ENCODE measurements around the gene OR52R1.
"Not testable (repeated sequence)": the region's sequence is repeated elsewhere in the genome, so short reads cannot be mapped to it uniquely, and the experiment has no call there.

Gene OR52R1

DNA sequence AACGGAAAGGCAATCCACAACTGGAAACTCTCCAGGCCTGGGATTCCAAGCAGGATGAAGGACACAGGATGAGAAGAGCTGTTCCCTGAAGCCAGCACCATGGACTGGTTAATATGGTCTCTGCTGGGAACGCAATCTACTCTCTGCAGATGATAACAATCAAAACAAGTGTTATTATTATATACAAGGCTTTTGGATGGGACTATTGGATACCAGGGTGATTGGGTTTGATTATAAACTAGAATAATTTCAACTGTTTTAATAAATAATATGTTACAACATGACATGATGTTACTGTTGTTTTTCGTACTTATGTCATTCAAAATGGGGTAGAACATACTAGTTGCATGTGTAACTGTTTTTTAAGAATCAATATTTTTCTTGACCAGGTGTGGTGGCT lies at the start of gene OR52R1:
Gene OR52R1 (minus strand): TSS at position 101 of the 400 bp plus-strand sequence. CDS start 0 bp downstream, at position 101.
- no peak for DNase-seq (ENCODE audit: low spot score)

DNA sequence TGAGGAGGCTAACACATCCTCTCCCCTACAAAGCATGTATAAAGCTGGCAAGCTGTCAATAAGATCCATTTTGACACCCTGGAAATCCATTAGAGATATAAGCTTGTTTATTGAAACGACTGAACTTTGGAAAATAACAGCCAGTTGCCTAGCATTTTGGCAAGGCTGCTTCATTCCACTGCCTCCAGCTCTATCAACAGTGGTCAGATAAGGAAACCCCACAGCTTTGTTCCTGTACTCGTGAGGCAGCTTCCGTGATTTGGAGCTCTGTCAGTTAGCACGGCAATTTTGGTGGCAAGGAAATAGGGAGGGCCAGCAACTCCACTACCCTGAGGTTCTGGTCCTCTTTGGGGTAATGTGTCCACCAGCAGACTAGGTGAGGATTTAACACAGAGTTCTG lies 46.9 kb upstream of the OR52R1 start:
- no peak for DNase-seq (ENCODE audit: low spot score)

DNA sequence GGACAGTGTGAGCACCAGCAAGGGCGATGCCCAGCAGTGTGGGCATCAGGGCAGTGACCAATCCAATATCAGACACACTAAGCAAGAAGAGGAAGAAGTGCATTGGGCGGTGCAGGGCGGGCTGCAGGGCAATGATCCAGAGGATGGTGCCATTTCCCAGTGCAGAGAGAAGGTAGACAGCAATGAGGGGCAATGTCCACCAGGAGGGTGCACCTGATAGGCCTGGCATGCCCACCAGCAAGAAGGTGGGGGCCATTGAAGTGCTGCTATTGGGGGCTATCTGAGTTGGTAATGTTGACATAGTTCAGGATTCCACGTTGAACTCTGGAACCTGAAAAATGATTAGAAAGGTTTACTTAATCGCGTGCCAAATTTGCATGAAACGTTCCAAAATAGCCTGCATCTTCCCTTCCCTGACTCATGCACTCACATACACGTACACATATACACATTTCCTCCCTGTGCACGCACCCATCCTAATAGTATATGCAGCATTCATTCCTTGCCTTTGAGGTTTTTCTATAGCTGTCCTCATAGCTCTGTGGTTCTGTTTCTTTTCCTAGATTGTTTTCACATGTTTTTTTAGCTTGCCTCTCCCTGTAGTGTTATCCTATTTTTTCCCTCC lies 44.8 kb upstream of the OR52R1 start, which contains the start of gene OR51S1:
Gene OR51S1 (minus strand): TSS at position 301 of the 625 bp plus-strand sequence. CDS start 0 bp downstream, at position 301.
- DNase-seq (ENCODE audit: low spot score): no peak

DNA sequence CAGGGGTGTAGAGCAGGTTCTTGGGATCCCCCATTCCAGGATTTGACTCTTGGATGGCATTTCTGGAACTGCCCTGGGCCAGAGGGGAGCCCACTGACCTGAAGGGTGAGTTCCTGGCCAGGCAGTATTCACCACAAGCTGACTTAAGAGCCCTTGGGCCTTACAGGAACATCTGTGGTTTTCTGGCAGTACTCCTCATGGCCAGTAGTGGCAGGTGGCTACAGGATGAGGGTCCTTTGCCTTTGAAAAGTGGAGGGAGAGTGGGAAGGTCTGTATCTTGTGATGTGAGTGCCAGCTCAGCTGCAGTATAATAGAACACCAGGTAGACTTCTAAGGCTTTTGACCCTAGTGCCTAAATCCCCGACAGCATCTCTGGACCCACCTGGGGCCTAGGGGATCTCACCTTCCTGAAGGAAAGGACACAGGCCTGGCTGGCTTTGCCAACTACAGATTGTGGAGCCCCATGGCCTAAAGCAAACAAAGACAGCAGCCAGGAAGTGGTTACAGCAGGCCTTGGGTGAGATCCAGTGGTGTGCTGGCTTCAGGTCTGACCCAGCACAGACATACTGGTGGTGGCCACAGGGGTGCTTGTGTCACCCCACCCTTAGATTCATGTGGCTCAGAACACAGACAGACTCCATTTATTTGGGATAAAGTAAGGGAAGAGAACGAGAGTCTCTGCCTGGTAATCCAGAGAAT lies 35.8 kb upstream of the OR52R1 start:
- no peak for DNase-seq (ENCODE audit: low spot score)

DNA sequence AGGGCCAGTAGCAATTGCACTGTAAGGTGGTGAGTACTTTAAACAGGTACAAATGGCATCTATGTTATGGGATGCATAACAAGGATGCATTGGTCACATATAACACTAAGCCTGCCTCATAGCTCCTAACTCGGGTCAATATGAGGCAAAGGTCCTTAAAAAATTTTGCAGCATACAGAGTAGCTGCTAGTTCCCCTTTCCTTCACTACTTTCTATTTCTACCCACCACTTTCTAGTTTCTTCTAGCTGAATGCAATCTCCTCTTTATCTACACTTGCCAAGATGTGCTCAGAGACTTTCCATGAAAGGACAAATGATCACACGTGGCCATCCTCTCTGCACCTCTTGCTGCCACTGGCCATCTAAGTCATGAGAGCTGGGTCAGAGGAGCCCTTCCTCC lies 26.7 kb upstream of the OR52R1 start:
- DNase-seq (ENCODE audit: low spot score): no peak

DNA sequence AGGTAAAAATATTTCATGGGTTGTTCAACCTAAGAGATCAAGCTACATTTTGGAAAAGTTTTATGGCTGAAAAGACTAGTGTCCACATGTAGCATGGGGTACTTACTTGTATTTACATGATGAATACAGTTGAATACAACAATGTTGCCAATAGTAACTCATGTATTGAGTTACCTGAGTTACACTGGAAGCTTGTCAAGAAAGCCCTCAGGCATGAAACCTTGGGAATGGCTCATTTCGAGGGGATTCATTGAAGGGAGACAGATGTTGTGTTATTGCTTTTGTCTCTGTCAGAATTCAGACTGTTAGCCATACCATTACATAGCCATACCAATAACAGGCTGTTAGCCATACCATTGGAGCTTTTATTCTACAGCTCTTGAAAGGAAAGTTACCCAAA lies 26.2 kb upstream of the OR52R1 start:
- DNase-seq (ENCODE audit: low spot score): no peak

DNA sequence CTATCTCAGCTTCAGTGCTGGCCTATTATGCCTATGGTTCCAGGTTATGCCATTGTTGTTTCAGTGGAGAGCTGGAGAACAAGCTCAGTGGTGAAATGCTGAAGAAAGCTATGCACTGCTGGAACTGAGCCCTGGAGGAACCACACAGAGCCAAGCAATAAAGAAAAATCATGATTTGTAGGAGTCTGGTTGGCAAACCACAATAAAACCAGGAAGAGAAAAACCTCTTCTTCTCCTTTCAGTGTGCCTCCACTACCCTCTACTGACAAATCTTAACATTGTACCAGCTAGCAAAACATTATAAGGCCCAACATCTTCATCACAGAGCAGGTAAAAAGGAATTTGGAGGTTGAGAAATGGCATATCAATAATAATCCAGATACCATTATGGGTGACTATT lies 22.2 kb upstream of the OR52R1 start:
- DNase-seq (ENCODE audit: low spot score): no peak

DNA sequence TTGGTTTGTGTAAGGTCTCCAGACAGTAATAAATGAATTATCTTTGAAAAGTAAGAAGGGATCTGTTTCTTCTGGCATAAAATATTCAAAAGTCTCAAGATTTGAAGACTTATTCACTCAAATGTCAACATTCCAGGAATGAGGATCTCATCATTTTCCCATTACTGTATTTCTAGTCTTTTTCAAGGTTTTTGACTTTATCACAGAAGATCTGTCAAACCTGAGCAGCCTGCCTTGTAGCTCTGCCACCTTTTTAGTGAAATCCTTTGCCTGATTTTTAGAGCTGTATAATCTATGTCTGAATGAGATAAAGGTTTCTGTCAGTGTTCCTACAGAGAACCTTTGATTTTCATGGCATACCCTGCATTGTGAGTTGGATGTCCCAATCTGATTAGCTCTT lies 21.0 kb upstream of the OR52R1 start:
- DNase-seq (ENCODE audit: low spot score): no peak

DNA sequence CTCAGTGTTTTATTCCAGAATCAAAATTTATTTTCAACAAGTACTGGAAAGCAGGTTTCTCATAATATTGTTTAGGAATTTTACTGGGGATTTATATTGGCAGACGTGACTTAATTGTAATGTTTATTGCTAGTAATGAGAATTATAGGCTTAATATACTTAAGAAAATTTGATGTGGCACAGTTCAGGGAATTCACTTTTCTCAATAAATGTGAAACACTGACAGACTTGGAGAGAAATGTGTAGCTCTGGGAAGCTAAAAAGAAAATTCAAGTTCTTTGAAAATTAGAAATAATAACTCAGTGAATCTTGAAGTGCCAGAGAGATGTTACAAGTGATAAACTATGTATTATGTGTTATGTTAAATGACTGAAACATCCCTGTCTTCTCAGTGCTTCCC lies 16.8 kb upstream of the OR52R1 start, which contains the start of gene OR51F2:
Gene OR51F2 (plus strand): TSS at position 301 of the 400 bp plus-strand sequence. CDS start 101 bp downstream, outside the sequence.
- no peak for DNase-seq (ENCODE audit: low spot score)

DNA sequence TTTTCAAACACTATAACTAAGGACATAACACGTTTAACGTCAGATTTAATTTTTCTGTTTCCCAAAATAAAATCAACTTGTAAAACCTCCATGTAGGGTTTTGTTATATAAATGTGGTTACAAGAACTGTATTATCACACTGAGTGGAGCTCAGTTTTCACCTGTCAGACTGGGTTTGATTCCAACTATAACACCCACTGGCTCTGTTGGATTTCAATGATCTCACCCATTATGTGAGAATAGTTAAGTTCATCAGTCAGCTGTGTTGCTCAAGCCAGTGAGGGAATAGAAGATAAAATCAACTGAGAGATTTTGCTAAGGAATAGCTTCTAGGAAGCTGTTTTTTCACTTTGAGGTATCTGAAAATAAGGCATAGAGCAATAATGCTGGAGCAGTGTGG lies 5.1 kb upstream of the OR52R1 start:
- DNase-seq (ENCODE audit: low spot score): no peak

DNA sequence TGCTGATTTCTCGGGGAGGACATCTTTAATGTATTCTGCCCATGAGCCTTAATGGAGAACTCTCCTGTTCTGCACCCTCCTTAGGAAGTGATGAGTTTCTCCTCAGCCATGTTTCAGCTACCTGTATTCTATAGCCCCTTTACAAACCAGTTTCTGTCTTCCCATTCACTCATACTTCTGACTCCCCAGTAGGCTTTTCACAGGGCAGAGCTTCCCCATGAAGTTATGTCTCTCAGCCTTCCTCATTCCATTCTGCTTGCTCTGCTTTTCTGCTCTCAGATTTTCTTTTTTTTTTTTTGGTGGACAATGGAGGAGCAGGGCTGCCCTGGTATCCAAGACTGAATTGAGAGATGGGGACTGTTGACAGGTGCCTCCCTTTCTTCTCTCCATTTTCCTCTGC lies 4.3 kb upstream of the OR52R1 start:
- DNase-seq (ENCODE audit: low spot score): no peak

DNA sequence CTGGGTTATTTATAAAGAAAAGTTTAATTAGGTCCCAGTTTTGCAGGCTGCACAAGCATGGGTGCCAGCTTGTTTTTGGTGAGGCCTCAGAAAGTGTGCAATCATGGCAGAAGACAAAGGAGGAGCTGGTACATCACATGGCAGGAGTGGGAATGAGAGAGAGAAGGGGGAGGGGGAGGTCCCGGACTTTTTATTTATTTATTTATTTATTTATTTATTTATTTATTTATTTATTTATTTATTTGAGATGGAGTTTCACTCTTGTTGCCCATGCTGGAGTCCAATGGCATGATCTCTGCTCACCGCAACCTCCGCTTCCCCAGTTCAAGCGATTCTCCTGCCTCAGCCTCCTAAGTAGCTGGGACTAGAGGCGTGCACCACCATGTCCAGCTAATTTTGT lies 2.9 kb downstream of the OR52R1 start:
- not testable (repeated sequence) for DNase-seq (ENCODE audit: low spot score)

DNA sequence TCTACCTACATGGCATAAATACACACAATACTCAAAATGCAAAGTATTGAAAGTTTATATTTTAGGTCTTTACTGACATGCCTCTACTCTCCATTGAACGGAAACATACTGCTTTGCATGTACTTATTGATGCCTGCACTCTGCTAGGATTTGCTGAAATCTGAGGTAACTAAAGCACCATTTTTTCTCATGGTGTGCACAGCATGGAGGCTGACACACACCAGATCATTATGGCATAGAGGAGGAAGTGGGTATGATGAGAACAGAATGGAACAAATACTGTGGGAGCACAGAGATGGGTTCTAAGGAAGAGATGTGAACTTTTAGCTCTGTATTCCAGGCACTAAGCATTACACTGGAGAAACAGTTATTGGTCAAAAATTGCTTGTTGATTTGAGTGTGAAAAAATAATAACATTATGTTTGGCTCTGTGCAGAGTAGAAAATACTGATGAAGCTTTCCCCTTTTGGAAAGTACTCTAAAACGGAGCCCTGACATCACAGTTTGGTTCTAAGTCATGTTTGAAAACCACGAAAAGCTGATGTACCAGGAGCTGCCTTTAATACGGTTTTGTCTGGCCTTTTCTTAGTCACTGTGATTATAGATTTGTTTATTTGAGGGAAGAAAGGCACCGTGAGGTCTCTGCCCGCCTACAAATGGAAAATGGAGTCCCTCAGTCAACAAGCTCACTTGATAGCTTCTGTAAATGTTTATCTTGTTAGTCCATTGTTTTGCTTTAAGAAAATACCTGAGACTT lies 5.6 kb downstream of the OR52R1 start:
- no peak for DNase-seq (ENCODE audit: low spot score)

DNA sequence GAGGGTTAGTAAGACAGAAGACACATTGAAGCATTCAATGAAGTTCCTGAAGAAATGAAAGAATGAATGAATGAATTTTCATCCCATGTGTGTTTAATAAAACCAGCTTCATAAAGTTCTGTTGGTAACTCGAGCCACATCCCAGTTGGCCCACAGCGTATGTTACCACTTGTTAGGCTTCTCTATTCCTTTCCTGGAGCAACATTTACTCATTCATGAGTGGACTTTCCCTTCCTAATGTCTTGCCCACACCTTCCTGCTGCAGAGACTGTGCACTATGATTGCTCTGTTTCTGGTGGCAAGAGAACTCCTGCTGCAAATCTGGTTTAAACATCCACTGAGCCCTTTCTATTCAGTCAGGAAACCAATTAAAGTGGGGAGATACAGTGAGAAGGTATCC lies 7.0 kb downstream of the OR52R1 start:
- DNase-seq (ENCODE audit: low spot score): no peak

DNA sequence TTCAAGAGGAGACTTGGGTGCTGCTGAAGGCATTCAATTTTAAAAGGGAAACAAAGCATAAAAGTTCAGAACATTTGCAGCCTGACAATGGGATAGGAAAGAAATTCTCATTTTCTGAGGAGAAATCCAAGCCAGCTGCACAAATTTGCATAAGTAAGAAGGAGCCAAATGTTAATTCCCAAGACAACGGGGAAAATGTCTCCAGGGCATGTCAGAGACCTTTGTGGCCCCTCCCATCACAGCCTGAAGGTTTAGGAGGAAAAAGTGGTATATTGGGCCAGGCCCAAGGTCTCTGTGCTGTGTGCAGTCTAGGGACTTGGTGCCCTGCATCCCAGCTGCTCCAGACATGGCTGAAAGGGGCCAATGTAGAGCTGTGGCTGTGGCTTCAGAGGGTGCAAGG lies 21.7 kb downstream of the OR52R1 start:
- no peak for DNase-seq (ENCODE audit: low spot score)

DNA sequence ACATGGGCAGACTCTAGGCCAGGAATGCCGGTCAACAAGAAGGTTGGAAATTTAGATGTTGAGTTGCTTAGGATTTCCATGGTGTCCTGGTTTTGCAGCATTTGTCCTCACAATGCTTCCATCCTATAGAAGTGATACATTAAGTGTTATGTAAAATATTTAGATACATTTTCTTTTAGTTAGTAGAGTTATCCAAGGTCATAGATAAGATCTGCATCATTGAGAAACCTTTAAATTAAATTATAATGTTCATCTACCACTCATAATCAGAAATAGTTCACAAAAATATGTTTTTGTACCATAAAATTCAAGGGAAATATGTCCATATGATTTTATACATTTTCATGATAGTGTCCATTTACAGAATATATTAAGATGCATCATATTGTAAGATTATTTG lies 34.3 kb downstream of the OR52R1 start, which contains the start of gene OR51F1:
Gene OR51F1 (minus strand): TSS at position 101 of the 400 bp plus-strand sequence. CDS start 0 bp downstream, at position 101.
- no peak for DNase-seq (ENCODE audit: low spot score)

DNA sequence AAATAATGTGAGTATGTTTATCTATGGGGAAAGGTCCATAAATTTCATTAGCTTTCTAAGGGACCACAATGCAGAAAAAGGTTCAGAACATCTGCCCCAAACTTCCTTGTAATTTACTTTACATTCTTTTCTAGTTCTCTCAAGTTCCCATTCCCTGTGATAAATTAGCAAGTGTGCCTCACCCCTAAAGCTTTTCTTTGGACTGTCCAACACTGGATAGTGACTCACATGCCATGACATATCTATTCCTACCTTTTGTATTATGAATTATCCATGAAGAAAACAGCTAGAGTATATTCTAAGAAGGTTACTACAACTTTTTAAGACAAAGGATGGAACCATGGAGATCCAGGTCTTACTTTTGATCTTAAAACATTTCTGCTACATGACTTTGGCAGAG lies 36.1 kb downstream of the OR52R1 start:
- DNase-seq (ENCODE audit: low spot score): no peak

DNA sequence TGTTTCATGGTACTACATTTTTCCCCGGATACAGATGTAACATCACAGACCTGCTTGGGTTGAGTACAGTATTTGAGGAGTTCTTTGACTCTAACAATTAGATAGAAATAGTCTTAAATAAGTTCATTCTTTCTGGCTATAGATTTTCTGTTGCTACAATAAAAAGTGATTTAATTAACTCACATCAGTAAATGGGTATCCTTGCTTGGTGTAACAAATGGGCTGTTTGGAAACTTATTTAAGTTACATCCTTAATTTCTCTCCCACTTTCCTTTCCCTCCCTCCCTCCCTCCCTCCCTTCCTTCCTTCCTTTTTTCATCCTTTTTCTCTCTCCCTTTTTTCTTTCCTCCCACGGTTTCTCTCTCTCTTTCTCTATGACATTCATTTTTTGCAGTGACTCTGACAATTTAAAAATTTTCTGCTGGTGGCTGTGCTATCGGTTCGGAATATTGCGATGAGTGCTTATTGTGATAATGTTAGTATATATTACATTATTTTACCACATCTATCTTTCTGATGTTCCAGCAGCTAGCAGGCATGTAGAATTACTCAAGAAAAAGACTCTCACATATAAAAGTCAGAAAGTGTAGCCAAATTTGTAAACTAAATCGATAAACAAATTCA lies 37.6 kb downstream of the OR52R1 start:
- no peak for DNase-seq (ENCODE audit: low spot score)

DNA sequence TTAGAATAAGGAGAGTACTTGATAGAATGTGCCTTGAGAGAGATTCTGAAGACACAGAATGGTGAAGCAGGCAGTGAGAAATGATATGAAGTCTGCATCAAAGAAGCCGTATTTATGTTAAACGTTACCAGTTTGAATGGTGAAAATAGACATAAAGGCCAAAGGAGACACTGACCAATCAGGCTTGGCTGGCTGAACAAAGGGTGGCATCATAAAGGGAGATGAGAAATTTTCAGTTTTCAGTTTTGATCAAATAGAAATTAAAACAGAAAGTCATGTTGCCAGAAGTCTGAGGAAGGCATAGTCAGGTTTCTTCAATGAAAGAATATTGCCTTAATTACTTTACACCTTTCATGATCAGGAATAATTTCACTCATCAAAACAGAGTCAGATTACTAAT lies 41.1 kb downstream of the OR52R1 start:
- no peak for DNase-seq (ENCODE audit: low spot score)

Measured in iPS-NIHi11 (cell line).